Epithelial cell of esophagus (primary cell): ENCODE measurements around the gene CPVL.

Experiments used
- DNase-seq: peaks from one replicate; pipeline ENCODE4 v3.0.0; 2010; ENCODE audit warnings: low read depth
- H3K4me3 ChIP-seq: 2 replicates; pipeline ENCODE4 v1.5.1; 2011; ENCODE audit warnings: mild to moderate bottlenecking, low read length, control low read depth
- CTCF ChIP-seq: IDR thresholded peaks from 2 replicates; pipeline ENCODE4 v1.5.1; 2011; ENCODE audit warnings: low read depth, mild to moderate bottlenecking, low read length, control low read depth, inconsistent platforms; ENCODE audit not compliant: insufficient read depth; ENCODE audit errors: missing control alignments

The CPVL gene

DNA sequence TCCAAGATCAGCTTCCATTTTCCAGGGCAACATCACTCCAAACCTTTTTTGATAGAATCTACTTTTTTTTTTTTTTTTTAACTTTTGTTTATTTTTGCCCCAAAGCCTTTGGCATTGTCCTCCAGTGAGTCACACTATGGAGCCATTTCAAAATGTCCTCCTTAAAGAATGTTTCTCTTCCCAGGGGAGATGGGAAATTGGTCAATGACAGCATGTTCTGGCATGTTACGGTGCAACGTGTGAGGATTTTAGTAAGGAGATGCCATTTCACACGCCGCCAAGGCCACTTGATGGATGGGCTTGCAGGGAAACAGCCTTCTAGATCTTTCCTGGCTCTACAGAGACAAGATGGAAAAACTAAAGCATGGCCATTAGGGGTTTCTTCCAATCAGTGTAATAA, 157.5 kb downstream of the CPVL start:
- DNase-seq = peak; percentile 94
- no peak overlapping the region for H3K4me3 ChIP-seq

DNA sequence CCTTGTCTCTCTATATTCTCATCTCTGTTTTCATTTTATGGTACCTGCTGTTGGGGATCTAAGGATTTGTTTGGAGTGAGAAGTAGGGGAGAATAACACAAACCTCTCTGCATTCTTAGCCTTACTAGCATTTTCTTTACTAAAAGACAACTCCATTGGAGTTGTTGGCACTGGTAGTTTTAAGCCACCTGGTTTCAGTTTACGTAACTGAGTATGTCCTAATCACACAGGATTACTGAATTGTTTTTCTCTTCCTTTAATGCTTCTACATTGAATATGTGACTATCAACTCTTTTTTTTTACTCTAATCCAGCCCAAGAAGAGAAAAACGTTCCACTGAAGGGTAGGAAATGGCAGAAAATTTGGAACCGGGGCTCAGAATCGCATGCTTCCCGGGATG, 158.2 kb downstream of the CPVL start:
- no peak for TF ChIP-seq CTCF
- no peak overlapping the region for H3K4me3 ChIP-seq
- DNase-seq = peak; percentile 52

More for the DNA sequence above, 157.5 kb downstream of the CPVL start:
- no peak for TF ChIP-seq CTCF

DNA sequence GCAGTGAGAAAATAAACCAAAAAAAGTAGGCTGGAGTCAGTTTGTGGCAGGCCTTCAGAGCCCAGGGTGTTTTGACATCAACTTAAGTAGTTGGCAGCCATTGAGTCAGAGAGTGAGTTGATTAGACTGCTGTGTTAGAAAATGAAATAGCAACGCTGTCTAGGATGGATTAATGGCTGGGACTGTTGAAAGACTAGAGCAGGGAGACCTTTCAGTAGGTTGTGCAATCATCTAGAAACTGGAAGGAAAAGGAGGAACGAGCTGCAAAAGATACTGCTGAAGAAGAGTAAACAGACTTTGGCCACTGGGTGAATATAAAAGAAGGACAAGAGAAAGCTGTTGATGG, 159.6 kb downstream of the CPVL start:
- no peak overlapping the region for H3K4me3 ChIP-seq
- TF ChIP-seq CTCF = no peak
- DNase-seq = peak; percentile 81

DNA sequence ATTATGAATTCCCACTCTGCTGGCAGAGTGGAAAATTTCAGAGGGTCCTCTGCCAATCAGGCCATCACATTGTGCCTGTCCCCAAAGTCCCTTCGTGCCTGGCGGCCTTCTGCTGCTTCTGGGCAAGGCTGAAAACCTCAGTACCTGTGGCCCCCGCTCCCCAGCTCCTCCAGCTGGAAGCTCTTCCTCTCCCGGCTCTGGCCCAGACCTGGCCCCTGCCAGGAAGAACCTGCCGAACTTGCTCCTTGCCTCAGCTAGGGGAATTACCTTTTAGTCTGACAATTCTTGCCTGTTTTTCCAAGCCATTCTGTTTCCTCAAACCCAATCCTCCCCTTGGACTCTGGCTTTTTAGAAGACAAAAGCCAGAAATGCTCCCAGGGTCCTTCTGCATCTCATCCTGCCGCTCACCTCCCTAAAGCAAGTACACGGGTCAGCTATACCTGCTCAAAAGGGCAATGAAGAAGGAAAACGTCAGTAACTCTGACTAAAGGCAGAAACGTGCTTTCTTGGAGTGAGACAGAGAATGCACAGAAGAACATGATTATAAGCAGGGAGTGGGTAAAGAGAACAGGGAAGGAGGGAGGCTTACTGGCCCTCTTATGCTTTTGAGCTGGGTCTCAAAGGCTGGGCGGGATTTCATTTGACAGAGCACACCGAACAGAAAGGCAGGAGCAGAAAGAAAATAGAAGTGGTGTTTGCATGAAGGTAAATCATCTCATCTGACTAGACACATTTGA, 160.1 kb downstream of the CPVL start:
- TF ChIP-seq CTCF = no peak
- H3K4me3 ChIP-seq = no peak overlapping the region
- DNase-seq = peak; percentile 78

- DNase-seq = peak; percentile 67
- TF ChIP-seq CTCF = no peak
- no peak overlapping the region for H3K4me3 ChIP-seq
Observed at GRCh38 chr7:28984631-28985030, 161.7 kb downstream of the CPVL start.

GRCh38 chr7:28984217-28984616, 162.1 kb downstream of the CPVL start:
- no peak for TF ChIP-seq CTCF
- no peak overlapping the region for H3K4me3 ChIP-seq
- DNase-seq = no peak
